Spinal cord (tissue), 10 donors: Measurements from ENCODE around the gene BLOC1S2. TPM values are rescaled to one million over a fixed set of nuclear protein-coding genes. Genes with fewer than 3 reads are reported as not detected.

ENCODE experiments used
- DNase-seq, 6 donors: peaks; one replicate each; pipeline versions ENCODE4 v3.0.0 to v3.0.0-alpha.2; 2013 to 2015; ENCODE audit warnings: low spot score in 6 of 6, low read depth in 4 of 6
- H3K27ac ChIP-seq: one replicate; pipeline ENCODE4 v1.5.1; 2013; ENCODE audit warnings: low read depth, low read length, control low read depth
- H3K27me3 ChIP-seq: one replicate; pipeline ENCODE4 v1.6.1; 2013; ENCODE audit warnings: low read length; ENCODE audit not compliant: control insufficient read depth, insufficient read depth
- H3K36me3 ChIP-seq: one replicate; pipeline ENCODE4 v1.6.1; 2013; ENCODE audit warnings: low read length; ENCODE audit not compliant: control insufficient read depth, insufficient read depth
- H3K4me1 ChIP-seq: one replicate; pipeline ENCODE4 v1.6.1; 2013; ENCODE audit warnings: low read length; ENCODE audit not compliant: control insufficient read depth, insufficient read depth
- H3K4me3 ChIP-seq: one replicate; pipeline ENCODE4 v1.5.1; 2013; ENCODE audit warnings: low read depth, low read length, control low read depth
- H3K9me3 ChIP-seq: one replicate; pipeline ENCODE4 v1.6.1; 2013; ENCODE audit warnings: low read length; ENCODE audit not compliant: control insufficient read depth, insufficient read depth
- WGBS: methylation state at CpG from one replicate; pipeline ENCODE4 v1.1.5; 2013; ENCODE audit warnings: missing lambda C conversion rate; ENCODE audit not compliant: insufficient coverage; 5-methylcytosine and 5-hydroxymethylcytosine counted together
- polyA plus RNA-seq, 2 donors: library from polyadenylated mRNA; unstranded; fragments of 120-200 nt; gene quantifications; one replicate each; pipeline ENCODE4 v1.2.1, GENCODE V29; 2013; ENCODE audit not compliant: insufficient read length in 2 of 2
- small RNA-seq: library from RNA; depleted of rRNA; stranded (forward); fragments of <200 nt; gene quantifications from one replicate; pipeline ENCODE3, GENCODE V24; 2014; ENCODE audit warnings: low replicate concordance
- total RNA-seq, 2 donors: library from RNA; depleted of rRNA in 1 of 2; stranded (reverse); fragments of 120-200 nt in 1 of 2; fragments of >200 nt in 1 of 2; gene quantifications; one replicate each; pipeline versions ENCODE4 v1.2.3 to v1.2.4, GENCODE V29; 2013 to 2014
- donor health status: healthy.

Gene BLOC1S2
- total and polyA plus RNA-seq, 4 donors, result 46.8 to 96.2 (median 82.1) TPM

GRCh38 chr10:100229819-100230422, 56.6 kb downstream of the BLOC1S2 start:
- DNase-seq, result peak in 1 of 6 donors; percentile 1
- Histone ChIP-seq H3K4me3 (peak overlapping the region; percentile 80), H3K27ac (peak overlapping the region; percentile 76), H3K4me1 (peaks cover 15% of the 10 kb centered on the region), H3K36me3 (peaks cover 19% of the 10 kb centered on the region), H3K9me3 (no peaks in the 10 kb centered on the region), H3K27me3 (no peaks in the 10 kb centered on the region)
- 54% methylated on average over 20 of the region's 21 CpGs for WGBS

DNA sequence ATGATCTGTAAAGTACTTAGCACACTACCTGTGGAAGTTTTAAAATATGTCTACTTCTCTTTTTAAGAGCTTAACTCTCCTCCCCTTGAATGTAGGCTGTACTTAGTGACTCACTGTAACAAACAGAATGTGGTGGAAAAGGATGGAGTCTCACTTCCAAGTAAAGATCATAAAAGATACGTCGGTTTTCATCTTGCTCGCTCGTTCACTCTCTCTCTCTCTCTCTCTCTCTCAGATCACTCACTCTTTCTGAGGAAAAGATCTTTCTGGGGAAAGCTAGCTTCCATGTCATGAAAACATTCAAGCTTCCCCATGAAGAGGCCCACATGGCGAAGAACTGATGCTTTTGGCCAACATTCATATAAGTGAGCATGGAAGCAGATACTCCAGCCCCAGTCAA, 62.6 kb downstream of the BLOC1S2 start:
- no peak for DNase-seq
- no peaks in the 10 kb centered on the region for H3K9me3 ChIP-seq
- no peak overlapping the region for H3K27ac ChIP-seq
- no peak overlapping the region for H3K4me3 ChIP-seq
- H3K4me1 ChIP-seq, result peaks cover 8% of the 10 kb centered on the region
- peaks cover 24% of the 10 kb centered on the region for H3K36me3 ChIP-seq
- 100% methylated on average over 5 of the region's 5 CpGs for WGBS
- no peaks in the 10 kb centered on the region for H3K27me3 ChIP-seq

Small RNA genes within 50 kb of the gene (small RNA-seq; reads per million reads assigned to genes)
- gene RNU6-422P (not detected), gene SNORA12 (67.7 reads per million, percentile 98 among the genes with 10 or more reads in this experiment)

Other genes with a start within 250 kb of the BLOC1S2 start
- under 1 TPM; 0.11 to 0.69 TPM for gene CPN1, start 204.8 kb downstream of the BLOC1S2 start, total RNA-seq
- under 1 TPM; 0.24 to 0.25 TPM for gene CPN1, start 204.8 kb downstream of the BLOC1S2 start, polyA plus RNA-seq
- 10 to 100 TPM; 20.9 to 24.8 TPM for gene ERLIN1, start 100.7 kb downstream of the BLOC1S2 start, total RNA-seq
- 10 to 100 TPM; 20.7 to 21.6 TPM for gene ERLIN1, start 100.7 kb downstream of the BLOC1S2 start, polyA plus RNA-seq
- 10 to 100 TPM; 26.2 to 29.5 TPM for gene CHUK, start 57.1 kb downstream of the BLOC1S2 start, total RNA-seq
- 10 to 100 TPM; 18.3 to 23.6 TPM for gene CHUK, start 57.1 kb downstream of the BLOC1S2 start, polyA plus RNA-seq
- 10 to 100 TPM; 28.3 to 32.1 TPM for gene CWF19L1, start 19.0 kb downstream of the BLOC1S2 start, total RNA-seq
- gene CWF19L1, start 19.0 kb downstream of the BLOC1S2 start, polyA plus RNA-seq, result 10 to 100 TPM; 21.5 to 27.4 TPM
- under 1 TPM; 0.33 to 0.59 TPM for gene PKD2L1, start 43.5 kb upstream of the BLOC1S2 start, total RNA-seq
- under 1 TPM; 0.41 to 0.81 TPM for gene PKD2L1, start 43.5 kb upstream of the BLOC1S2 start, polyA plus RNA-seq
- 100 to 1,000 TPM; 172 to 322 TPM for gene SCD, start 60.6 kb upstream of the BLOC1S2 start, total RNA-seq
- gene SCD, start 60.6 kb upstream of the BLOC1S2 start, polyA plus RNA-seq, result 100 to 1,000 TPM; 392 to 662 TPM
- gene WNT8B, start 176.3 kb upstream of the BLOC1S2 start, total RNA-seq, result under 1 TPM; 0.06 to 0.10 TPM
- under 1 TPM; 0.32 to 0.44 TPM for gene WNT8B, start 176.3 kb upstream of the BLOC1S2 start, polyA plus RNA-seq
- 10 to 100 TPM in 1 of 2 donors, 1 to 10 TPM in 1; 6.4 to 11.4 TPM for gene SEC31B, start 233.2 kb upstream of the BLOC1S2 start, total RNA-seq
- gene SEC31B, start 233.2 kb upstream of the BLOC1S2 start, polyA plus RNA-seq, result 10 to 100 TPM; 23.1 to 38.4 TPM
- 100 to 1,000 TPM; 166 to 273 TPM for gene NDUFB8, start 243.2 kb upstream of the BLOC1S2 start, total RNA-seq
- gene NDUFB8, start 243.2 kb upstream of the BLOC1S2 start, polyA plus RNA-seq, result 100 to 1,000 TPM; 264 to 271 TPM
- 10 to 100 TPM; 12.0 to 13.3 TPM for gene HIF1AN, start 249.3 kb upstream of the BLOC1S2 start, total RNA-seq
- gene HIF1AN, start 249.3 kb upstream of the BLOC1S2 start, polyA plus RNA-seq, result 10 to 100 TPM; 32.4 to 32.9 TPM